Measurements from ENCODE around the gene FCHSD2. TPM values are rescaled to one million over a fixed set of nuclear protein-coding genes. Genes with fewer than 3 reads are reported as not detected.
A peak's percentile ranks its signal among the peaks of the same experiment; 100 is the strongest.

Gene FCHSD2
- total RNA-seq, 4 donors from 2014 or later: 6.7 to 95.7 (median 10.2) TPM

DNA sequence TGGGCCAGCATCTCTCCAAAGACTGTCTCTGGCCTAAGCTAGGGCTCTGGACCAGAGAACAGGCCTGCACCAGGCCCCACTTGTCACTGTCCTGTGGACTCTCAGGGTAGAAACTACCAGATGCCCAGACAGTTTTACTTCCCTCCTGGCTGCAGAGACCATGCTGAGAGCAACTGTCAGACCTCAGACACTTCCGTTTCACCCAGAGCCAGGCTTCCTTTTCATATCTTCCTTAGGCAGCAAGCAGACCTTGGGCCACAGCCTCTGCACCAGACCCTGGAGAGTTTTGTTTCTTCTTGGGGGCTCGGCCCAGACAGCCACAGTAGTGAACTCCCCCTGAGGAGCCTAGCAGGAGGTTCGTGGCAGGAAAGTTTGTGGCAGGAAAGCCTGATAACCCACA, 12.1 kb upstream of the FCHSD2 start:
- peaks cover 4 to 59% (median 52%) of the 10 kb centered on the region in 4 donors for H3K4me1 ChIP-seq
- no peak overlapping the region for H3K4me3 ChIP-seq
- peak in 2 of 3 donors; percentile 82 to 84 for DNase-seq
- H3K36me3 ChIP-seq: no peaks in the 10 kb centered on the region
- no peaks in the 10 kb centered on the region for H3K27me3 ChIP-seq
- no peaks in the 10 kb centered on the region for H3K9me3 ChIP-seq
- H3K27ac ChIP-seq: peak overlapping the region; percentile 45 to 89 (median 62)
- TF ChIP-seq CTCF (IDR thresholded peaks at IDR 0.05) (no peak), POLR2A (IDR thresholded peaks at IDR 0.05) (no peak)

DNA sequence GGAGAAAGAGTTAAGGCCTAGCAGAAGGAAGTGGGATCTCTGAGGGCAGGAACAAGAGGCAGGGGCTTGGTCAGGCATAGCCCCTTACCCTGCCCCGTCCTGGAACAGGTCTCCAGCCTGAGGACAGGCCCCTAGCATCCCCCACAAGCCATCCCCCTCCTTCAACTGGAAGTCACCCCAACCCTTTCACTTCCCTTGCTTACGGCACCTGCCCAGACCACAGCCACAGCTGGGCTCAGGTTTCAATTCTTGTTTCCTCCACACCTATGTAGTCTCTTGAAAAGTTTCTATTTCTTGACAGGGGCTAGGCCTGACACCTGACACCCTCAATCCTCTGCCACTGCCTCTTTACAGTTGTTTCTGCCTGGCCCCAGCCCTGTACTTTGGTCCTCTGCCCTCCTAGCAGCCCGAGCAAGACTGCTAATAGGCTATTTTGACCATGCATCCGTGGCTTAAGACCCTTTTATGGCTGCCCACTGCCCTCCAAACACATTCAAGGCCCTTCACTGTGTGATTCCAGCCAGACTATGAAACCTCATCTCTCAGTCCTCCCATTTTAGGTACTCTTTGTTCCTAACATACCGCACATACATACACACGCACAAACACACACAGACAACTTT, 10.9 kb upstream of the FCHSD2 start:
- Histone ChIP-seq H3K27me3 (no peaks in the 10 kb centered on the region), H3K27ac (peak overlapping the region; percentile 45 to 89 (median 65)), H3K9me3 (no peaks in the 10 kb centered on the region), H3K4me3 (no peak overlapping the region), H3K4me1 (peaks cover 4 to 59% (median 44%) of the 10 kb centered on the region in 4 donors), H3K36me3 (no peaks in the 10 kb centered on the region)
- peak in 2 of 3 donors; percentile 86 to 91 for DNase-seq
- TF ChIP-seq POLR2A (IDR thresholded peaks at IDR 0.05) (no peak), CTCF (IDR thresholded peaks at IDR 0.05) (no peak)

GRCh38 chr11:73152086-73152853, 10.2 kb upstream of the FCHSD2 start:
- peak overlapping the region; percentile 45 to 89 (median 65) for H3K27ac ChIP-seq
- H3K4me3 ChIP-seq: no peak overlapping the region
- TF ChIP-seq CTCF (IDR thresholded peaks at IDR 0.05) (no peak), POLR2A (IDR thresholded peaks at IDR 0.05) (no peak)
- DNase-seq: peak in 2 of 3 donors; percentile 65 to 69
- H3K9me3 ChIP-seq: no peaks in the 10 kb centered on the region
- H3K27me3 ChIP-seq: no peaks in the 10 kb centered on the region
- H3K4me1 ChIP-seq: peaks cover 4 to 56% (median 42%) of the 10 kb centered on the region in 4 donors
- no peaks in the 10 kb centered on the region for H3K36me3 ChIP-seq

- H3K9me3 ChIP-seq: no peaks in the 10 kb centered on the region
- peaks cover 4 to 52% (median 37%) of the 10 kb centered on the region in 4 donors for H3K4me1 ChIP-seq
- no peaks in the 10 kb centered on the region for H3K36me3 ChIP-seq
- TF ChIP-seq CTCF (IDR thresholded peaks at IDR 0.05): no peak
- TF ChIP-seq POLR2A (IDR thresholded peaks at IDR 0.05): no peak
- H3K27me3 ChIP-seq: no peaks in the 10 kb centered on the region
- peak in 1 of 3 donors; percentile 37 for DNase-seq
- H3K4me3 ChIP-seq: no peak overlapping the region
- peak overlapping the region in 2 of 4 donors; percentile 69 to 89 for H3K27ac ChIP-seq
Observed at GRCh38 chr11:73151416-73151815, 9.3 kb upstream of the FCHSD2 start.

DNA sequence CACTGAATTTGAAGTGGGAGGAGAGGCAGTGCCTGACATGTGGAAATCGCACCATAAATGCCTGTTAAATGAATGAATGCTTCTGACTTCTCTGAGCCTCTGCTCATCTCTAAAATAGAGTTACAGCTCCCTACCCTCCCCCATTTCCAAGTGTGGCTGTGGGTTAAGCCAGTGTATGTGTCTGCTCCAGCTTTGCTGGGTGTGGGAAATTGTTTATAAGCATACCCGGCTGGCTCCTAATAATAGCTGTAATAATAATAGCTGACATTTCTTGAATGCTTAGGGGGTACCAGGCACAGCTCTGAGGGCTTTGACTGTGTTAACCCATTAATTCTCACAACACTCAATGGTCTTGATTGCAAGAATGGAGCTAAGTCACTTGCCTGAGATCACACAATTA, 7.0 kb upstream of the FCHSD2 start:
- Histone ChIP-seq H3K27ac (no peak overlapping the region), H3K4me1 (peaks cover 0 to 44% (median 24%) of the 10 kb centered on the region in 4 donors), H3K36me3 (no peaks in the 10 kb centered on the region), H3K27me3 (no peaks in the 10 kb centered on the region), H3K9me3 (no peaks in the 10 kb centered on the region), H3K4me3 (no peak overlapping the region)
- DNase-seq: peak in 1 of 3 donors; percentile 8
- TF ChIP-seq CTCF (IDR thresholded peaks at IDR 0.05) (no peak), POLR2A (IDR thresholded peaks at IDR 0.05) (no peak)
